Hepatocyte (in vitro differentiated cells): Measurements from ENCODE around the gene KCNJ12.
"Not testable (repeated sequence)": the region's sequence is repeated elsewhere in the genome, so short reads cannot be mapped to it uniquely, and the experiment has no call there.

Experiments used
- EZH2 ChIP-seq: fragments of 200-600 bp; sonication (generic); IDR thresholded peaks from 2 replicates; pipeline ENCODE4 v1.6.1; 2016; ENCODE audit warnings: antibody characterized with exemption, mild to moderate bottlenecking, borderline replicate concordance
- TF ChIP-seq, protein P1 (sequence below): fragments of 200-600 bp; sonication (generic); IDR thresholded peaks from 2 replicates; pipeline ENCODE4 v1.5.1; 2016; ENCODE audit warnings: antibody characterized with exemption, mild to moderate bottlenecking; ENCODE audit not compliant: poor library complexity

DNA sequence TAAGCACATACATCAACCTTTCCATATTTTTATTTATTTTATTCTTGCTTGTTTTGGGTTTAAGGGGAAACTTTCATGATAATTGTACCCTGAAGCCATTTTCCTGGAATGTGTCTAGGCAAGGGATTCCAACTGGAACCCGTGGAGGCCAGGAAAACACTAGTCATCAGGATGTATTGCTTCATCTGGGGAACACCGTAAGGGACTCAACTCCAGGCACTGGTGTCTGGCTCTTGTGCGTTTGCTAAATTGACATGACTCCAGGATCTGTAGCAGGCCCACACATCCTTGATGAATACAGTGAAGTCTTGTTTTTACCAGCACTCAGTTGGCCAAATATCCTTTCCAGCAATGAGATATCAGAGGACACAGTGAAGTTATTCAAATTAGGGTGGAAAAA, 51.6 kb downstream of the KCNJ12 start:
- TF ChIP-seq, protein P1, sequence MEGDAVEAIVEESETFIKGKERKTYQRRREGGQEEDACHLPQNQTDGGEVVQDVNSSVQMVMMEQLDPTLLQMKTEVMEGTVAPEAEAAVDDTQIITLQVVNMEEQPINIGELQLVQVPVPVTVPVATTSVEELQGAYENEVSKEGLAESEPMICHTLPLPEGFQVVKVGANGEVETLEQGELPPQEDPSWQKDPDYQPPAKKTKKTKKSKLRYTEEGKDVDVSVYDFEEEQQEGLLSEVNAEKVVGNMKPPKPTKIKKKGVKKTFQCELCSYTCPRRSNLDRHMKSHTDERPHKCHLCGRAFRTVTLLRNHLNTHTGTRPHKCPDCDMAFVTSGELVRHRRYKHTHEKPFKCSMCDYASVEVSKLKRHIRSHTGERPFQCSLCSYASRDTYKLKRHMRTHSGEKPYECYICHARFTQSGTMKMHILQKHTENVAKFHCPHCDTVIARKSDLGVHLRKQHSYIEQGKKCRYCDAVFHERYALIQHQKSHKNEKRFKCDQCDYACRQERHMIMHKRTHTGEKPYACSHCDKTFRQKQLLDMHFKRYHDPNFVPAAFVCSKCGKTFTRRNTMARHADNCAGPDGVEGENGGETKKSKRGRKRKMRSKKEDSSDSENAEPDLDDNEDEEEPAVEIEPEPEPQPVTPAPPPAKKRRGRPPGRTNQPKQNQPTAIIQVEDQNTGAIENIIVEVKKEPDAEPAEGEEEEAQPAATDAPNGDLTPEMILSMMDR = not testable (repeated sequence)
- not testable (repeated sequence) for TF ChIP-seq EZH2
